KOPT-K1 (cell line): ENCODE results near the gene ZFAND2B.
A peak's percentile ranks its signal among the peaks of the same experiment; 100 is the strongest.

ENCODE experiments used
- H3K27ac ChIP-seq: fragments of 200-600 bp; sonication (generic); 2 replicates; pipeline ENCODE4 v1.5.1; 2016; ENCODE audit warnings: antibody characterized with exemption, mild to moderate bottlenecking, low read depth, low read length; ENCODE audit not compliant: poor library complexity, severe bottlenecking
- H3K36me3 ChIP-seq: fragments of 200-600 bp; sonication (generic); 2 replicates; pipeline ENCODE4 v1.5.1; 2017; ENCODE audit warnings: antibody characterized with exemption, mild to moderate bottlenecking, low read length, moderate library complexity; ENCODE audit not compliant: insufficient read depth
- H3K9me3 ChIP-seq: fragments of 200-600 bp; sonication (generic); 2 replicates; pipeline ENCODE4 v1.5.1; 2017; ENCODE audit warnings: antibody characterized with exemption, low read length, mild to moderate bottlenecking; ENCODE audit not compliant: insufficient read depth, poor library complexity, severe bottlenecking

The ZFAND2B gene

GRCh38 chr2:219244789-219245147 is 38.2 kb downstream of the ZFAND2B start:
- peak overlapping the region; percentile 88 for H3K27ac ChIP-seq
- no peaks in the 10 kb centered on the region for H3K36me3 ChIP-seq
- H3K9me3 ChIP-seq, result no peaks in the 10 kb centered on the region

GRCh38 chr2:219245148-219245898 is 38.7 kb downstream of the ZFAND2B start, which contains the start of the genes GLB1L and STK16:
TSS of gene GLB1L (minus strand) at chr2:219245444. CDS start at chr2:219243573, 1,871 bp downstream.
TSS of gene STK16 (plus strand) at chr2:219245479. CDS start at chr2:219246000, 521 bp downstream.
- Histone ChIP-seq H3K36me3 (no peaks in the 10 kb centered on the region), H3K27ac (peak within 1 kb of the TSS; percentile 88), H3K9me3 (no peaks in the 10 kb centered on the region)

GRCh38 chr2:219245899-219246230 is 39.3 kb downstream of the ZFAND2B start:
- H3K27ac ChIP-seq, result peak overlapping the region; percentile 88
- no peaks in the 10 kb centered on the region for H3K36me3 ChIP-seq

GRCh38 chr2:219246559-219246958 is 40.0 kb downstream of the ZFAND2B start:
- no peaks in the 10 kb centered on the region for H3K36me3 ChIP-seq
- H3K27ac ChIP-seq, result no peak overlapping the region

More at GRCh38 chr2:219245899-219246230, 39.3 kb downstream of the ZFAND2B start:
- H3K9me3 ChIP-seq, result no peaks in the 10 kb centered on the region

GRCh38 chr2:219247678-219248642 is 41.4 kb downstream of the ZFAND2B start:
- Histone ChIP-seq H3K9me3 (no peaks in the 10 kb centered on the region), H3K27ac (peak overlapping the region; percentile 12), H3K36me3 (no peaks in the 10 kb centered on the region)

More at GRCh38 chr2:219246559-219246958, 40.0 kb downstream of the ZFAND2B start:
- H3K9me3 ChIP-seq, result no peaks in the 10 kb centered on the region

GRCh38 chr2:219248845-219249202 is 42.2 kb downstream of the ZFAND2B start:
- Histone ChIP-seq H3K36me3 (no peaks in the 10 kb centered on the region), H3K9me3 (no peaks in the 10 kb centered on the region), H3K27ac (no peak overlapping the region)

- no peaks in the 10 kb centered on the region for H3K9me3 ChIP-seq
- no peaks in the 10 kb centered on the region for H3K36me3 ChIP-seq
- no peak overlapping the region for H3K27ac ChIP-seq
Observed at GRCh38 chr2:219249203-219249980, 42.8 kb downstream of the ZFAND2B start.

GRCh38 chr2:219250049-219250781 is 43.6 kb downstream of the ZFAND2B start:
- H3K9me3 ChIP-seq, result no peaks in the 10 kb centered on the region
- no peaks in the 10 kb centered on the region for H3K36me3 ChIP-seq
- H3K27ac ChIP-seq, result no peak overlapping the region

- Histone ChIP-seq H3K9me3 (no peaks in the 10 kb centered on the region), H3K36me3 (no peaks in the 10 kb centered on the region), H3K27ac (no peak overlapping the region)
Observed at GRCh38 chr2:219251656-219252055, 45.1 kb downstream of the ZFAND2B start.

- H3K9me3 ChIP-seq, result no peaks in the 10 kb centered on the region
- no peak overlapping the region for H3K27ac ChIP-seq
- H3K36me3 ChIP-seq, result no peaks in the 10 kb centered on the region
Observed at GRCh38 chr2:219252084-219252483, 45.5 kb downstream of the ZFAND2B start.

GRCh38 chr2:219252570-219252899 is 46.0 kb downstream of the ZFAND2B start:
- Histone ChIP-seq H3K9me3 (no peaks in the 10 kb centered on the region), H3K36me3 (no peaks in the 10 kb centered on the region), H3K27ac (no peak overlapping the region)

GRCh38 chr2:219252900-219253752 is 46.5 kb downstream of the ZFAND2B start, which contains the start of gene TUBA4B:
TSS of gene TUBA4B (plus strand) at chr2:219253243. CDS start at chr2:219253408, 165 bp downstream.
- Histone ChIP-seq H3K9me3 (no peaks in the 10 kb centered on the region), H3K27ac (no peak within 1 kb of the TSS), H3K36me3 (no peaks in the 10 kb centered on the region)

GRCh38 chr2:219253753-219254589 is 47.4 kb downstream of the ZFAND2B start, which contains the start of gene TUBA4A:
TSS of gene TUBA4A (minus strand) at chr2:219253918. CDS start at chr2:219253858, 60 bp downstream.
- H3K36me3 ChIP-seq, result no peaks in the 10 kb centered on the region
- no peak within 1 kb of the TSS for H3K27ac ChIP-seq
- no peaks in the 10 kb centered on the region for H3K9me3 ChIP-seq
